ENCODE data around the gene PTPRM. TPM values are rescaled to one million over a fixed set of nuclear protein-coding genes. Genes with fewer than 3 reads are reported as not detected.

Gene PTPRM
- total and polyA plus RNA-seq, 2 of the 8 experiments (the other 6 are each of a cell fraction or from before 2014, with no cell fraction given): 4.1 to 7.0 TPM

DNA sequence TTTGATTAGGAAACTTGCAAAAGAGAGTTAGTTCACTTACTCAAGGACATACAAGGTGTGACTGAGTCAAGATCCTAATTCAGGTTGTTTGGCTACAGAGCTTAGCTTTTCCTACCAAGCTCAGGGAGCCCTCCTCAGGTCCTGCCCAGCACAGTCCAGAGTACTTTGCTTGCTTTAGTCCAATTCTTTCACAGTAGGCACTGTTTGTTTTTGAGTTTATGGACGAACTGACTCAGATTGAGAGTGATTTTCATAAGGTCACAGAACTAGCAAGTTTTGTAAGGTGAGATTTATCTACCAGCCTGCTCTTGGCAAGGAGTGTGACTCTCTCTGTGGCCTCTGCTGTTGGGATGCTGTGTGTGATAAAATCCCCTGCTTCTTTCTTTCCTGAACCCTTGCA, 310.5 kb downstream of the PTPRM start:
- Histone ChIP-seq H3K14ac (ENCODE audit: insufficient read length) (no peak overlapping the region), H3K36me3 (ENCODE audit: control insufficient read depth in 2 of 4, insufficient read depth in 4 of 4, low read length in 3 of 4) (no peaks in the 10 kb centered on the region), H4K8ac (ENCODE audit: extremely low read depth, insufficient read depth, low read length) (no peak overlapping the region), H3K9ac (replicated peaks in 1 of 4; ENCODE audit: extremely low read depth in 1 of 4, low read depth in 3 of 4, low read length in 3 of 4) (no peak overlapping the region), H3K23me2 (ENCODE audit: low read depth, low read length) (no peaks in the 10 kb centered on the region), H3K79me2 (ENCODE audit: control insufficient read depth in 1 of 2, insufficient read depth in 2 of 2, low read length in 2 of 2) (no peaks in the 10 kb centered on the region), H3K56ac (replicated peaks; ENCODE audit: insufficient read length, low read depth, low read length) (no peak overlapping the region), H4K91ac (replicated peaks; ENCODE audit: insufficient read length, low read length) (no peak overlapping the region), H3K4me1 (replicated peaks in 1 of 4; ENCODE audit: control insufficient read depth in 3 of 4, insufficient read depth in 4 of 4, low read length in 3 of 4) (no peaks in the 10 kb centered on the region), H2AFZ (ENCODE audit: low read length) (no peak overlapping the region), H3K27me3 (replicated peaks in 1 of 4; ENCODE audit: control insufficient read depth in 3 of 4, extremely low read depth in 1 of 4, insufficient read depth in 3 of 4, low read length in 3 of 4) (no peaks in the 10 kb centered on the region), H3K9me3 (ENCODE audit: insufficient read depth in 2 of 2, low read depth in 1 of 2, low read length in 1 of 2) (no peaks in the 10 kb centered on the region), H3K4me3 (ENCODE audit: extremely low read depth in 1 of 4, insufficient read depth in 2 of 4, low read depth in 3 of 4, low read length in 4 of 4) (no peak overlapping the region), H2BK15ac (ENCODE audit: low read length) (no peak overlapping the region), H3K4me2 (ENCODE audit: insufficient read depth in 1 of 2, low read depth in 2 of 2, low read length in 2 of 2) (no peak overlapping the region), H2BK12ac (ENCODE audit: low read depth, low read length) (no peak overlapping the region), H4K20me1 (replicated peaks in 1 of 2; ENCODE audit: control insufficient read depth in 1 of 2, insufficient read depth in 2 of 2, low read length in 2 of 2) (no peaks in the 10 kb centered on the region), H2BK20ac (ENCODE audit: low read length) (no peak overlapping the region), H2AK5ac (ENCODE audit: low read depth, low read length) (no peak overlapping the region), H3K23ac (ENCODE audit: insufficient read length) (no peak overlapping the region), H2BK120ac (replicated peaks; ENCODE audit: low read depth, low read length) (no peak overlapping the region), H3K27ac (ENCODE audit: low read depth, low read length) (no peak overlapping the region), H3K79me1 (ENCODE audit: low read depth, low read length) (no peaks in the 10 kb centered on the region), H2BK5ac (ENCODE audit: low read depth, low read length) (no peak overlapping the region), H3K4ac (replicated peaks; ENCODE audit: insufficient read length, low read depth, low read length) (no peak overlapping the region), H4K5ac (ENCODE audit: insufficient read length, low read depth, low read length) (no peak overlapping the region), H3K18ac (ENCODE audit: extremely low read depth, low read length) (no peak overlapping the region)
- ChIA-PET POLR2A (ENCODE audit: partially characterized antibody) (no interaction called here), CTCF (ENCODE audit: partially characterized antibody) (interaction anchor here (1.3 kb wide), 1 partner anchor 9 kb away, joined by 4 read pairs; no protein-coding TSS in a partner anchor)
- no peak for DNase-seq (ENCODE audit: low read depth in 1 of 2, low spot score in 2 of 2)
- WGBS, 2 experiments (ENCODE audit: extremely low coverage in 1 of 2, insufficient coverage in 1 of 2, insufficient read length in 1 of 2, insufficient replicate concordance in 2 of 2, low coverage in 1 of 2, low lambda C conversion rate in 2 of 2, missing lambda C conversion rate in 1 of 2): 76% methylated on average over 1 of the region's 1 CpG; no CpG with 5 or more reads in 1 of the 2 experiments
- FAIRE-seq: no peak
- no peak for TF ChIP-seq KDM4A (IDR thresholded peaks at IDR 0.05; ENCODE audit: low read depth, low read length, severe bottlenecking)
- TF ChIP-seq SP1 (IDR thresholded peaks at IDR 0.05; ENCODE audit: low read depth, low read length): no peak
- no peak for TF ChIP-seq ZNF274 (IDR thresholded peaks at IDR 0.05; ENCODE audit: borderline replicate concordance, extremely low read depth, low read length)
- no peak for TF ChIP-seq NRF1 (IDR thresholded peaks at IDR 0.05; ENCODE audit: low read depth, low read length)
- no peak for TF ChIP-seq GTF2F1 (IDR thresholded peaks at IDR 0.05; ENCODE audit: borderline replicate concordance, low read depth, low read length)
- TF ChIP-seq, protein P1, sequence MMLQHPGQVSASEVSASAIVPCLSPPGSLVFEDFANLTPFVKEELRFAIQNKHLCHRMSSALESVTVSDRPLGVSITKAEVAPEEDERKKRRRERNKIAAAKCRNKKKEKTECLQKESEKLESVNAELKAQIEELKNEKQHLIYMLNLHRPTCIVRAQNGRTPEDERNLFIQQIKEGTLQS (IDR thresholded peaks at IDR 0.05; ENCODE audit: insufficient read depth, low read depth, low read length): no peak
- TF ChIP-seq NANOG (IDR thresholded peaks at IDR 0.05; ENCODE audit: insufficient read depth, low read depth, low read length, poor library complexity, severe bottlenecking): no peak
- TF ChIP-seq, protein P2, sequence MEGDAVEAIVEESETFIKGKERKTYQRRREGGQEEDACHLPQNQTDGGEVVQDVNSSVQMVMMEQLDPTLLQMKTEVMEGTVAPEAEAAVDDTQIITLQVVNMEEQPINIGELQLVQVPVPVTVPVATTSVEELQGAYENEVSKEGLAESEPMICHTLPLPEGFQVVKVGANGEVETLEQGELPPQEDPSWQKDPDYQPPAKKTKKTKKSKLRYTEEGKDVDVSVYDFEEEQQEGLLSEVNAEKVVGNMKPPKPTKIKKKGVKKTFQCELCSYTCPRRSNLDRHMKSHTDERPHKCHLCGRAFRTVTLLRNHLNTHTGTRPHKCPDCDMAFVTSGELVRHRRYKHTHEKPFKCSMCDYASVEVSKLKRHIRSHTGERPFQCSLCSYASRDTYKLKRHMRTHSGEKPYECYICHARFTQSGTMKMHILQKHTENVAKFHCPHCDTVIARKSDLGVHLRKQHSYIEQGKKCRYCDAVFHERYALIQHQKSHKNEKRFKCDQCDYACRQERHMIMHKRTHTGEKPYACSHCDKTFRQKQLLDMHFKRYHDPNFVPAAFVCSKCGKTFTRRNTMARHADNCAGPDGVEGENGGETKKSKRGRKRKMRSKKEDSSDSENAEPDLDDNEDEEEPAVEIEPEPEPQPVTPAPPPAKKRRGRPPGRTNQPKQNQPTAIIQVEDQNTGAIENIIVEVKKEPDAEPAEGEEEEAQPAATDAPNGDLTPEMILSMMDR (IDR thresholded peaks at IDR 0.05; ENCODE audit: control extremely low read depth in 1 of 3, insufficient read depth in 1 of 3, low read depth in 1 of 3, low read length in 3 of 3): no peak
- TF ChIP-seq JUND (IDR thresholded peaks at IDR 0.05; ENCODE audit: low read length): no peak
- no peak for TF ChIP-seq SIRT6 (IDR thresholded peaks at IDR 0.05; ENCODE audit: low read length)
- no peak for TF ChIP-seq RBBP5 (IDR thresholded peaks at IDR 0.05; ENCODE audit: borderline replicate concordance, low read depth, low read length)
